Esophagus mucosa (tissue), 1 donor: ENCODE measurements around the gene PAX7. TPM values are rescaled to one million over a fixed set of nuclear protein-coding genes. Genes with fewer than 3 reads are reported as not detected.

Experiments
- ATAC-seq: fragments of 200-7000 bp; cut with Tn5 transposase; one replicate; pipeline ENCODE4 v1.9.1; 2020
- total RNA-seq: library from RNA; stranded (reverse); gene quantifications from one replicate; pipeline ENCODE4 v1.2.4, GENCODE V29; 2023
- donor health status: DM: yes; HTN: yes; CAD: no.

The PAX7 gene
- total RNA-seq, 1 donor from 2014 or later: not detected

DNA sequence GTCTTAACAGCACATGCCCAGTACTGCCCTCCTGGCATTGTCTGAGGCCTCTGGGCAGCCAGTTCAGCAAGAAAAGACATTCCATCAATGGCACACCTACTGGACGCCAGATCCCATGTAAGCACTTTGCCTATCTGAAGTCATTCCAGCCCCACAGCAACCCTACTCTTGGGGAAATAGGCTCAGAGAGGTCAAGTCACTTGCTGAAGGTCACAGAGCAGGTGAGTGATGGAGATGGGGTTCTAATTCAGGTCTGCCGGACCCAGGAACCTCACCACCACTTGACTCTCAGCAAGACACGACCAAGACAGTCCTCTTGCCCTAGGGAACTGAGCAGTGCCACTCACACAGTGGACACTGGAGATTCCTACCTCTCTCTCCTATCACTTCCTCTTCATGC, 79.4 kb downstream of the PAX7 start:
- ATAC-seq: no peak

DNA sequence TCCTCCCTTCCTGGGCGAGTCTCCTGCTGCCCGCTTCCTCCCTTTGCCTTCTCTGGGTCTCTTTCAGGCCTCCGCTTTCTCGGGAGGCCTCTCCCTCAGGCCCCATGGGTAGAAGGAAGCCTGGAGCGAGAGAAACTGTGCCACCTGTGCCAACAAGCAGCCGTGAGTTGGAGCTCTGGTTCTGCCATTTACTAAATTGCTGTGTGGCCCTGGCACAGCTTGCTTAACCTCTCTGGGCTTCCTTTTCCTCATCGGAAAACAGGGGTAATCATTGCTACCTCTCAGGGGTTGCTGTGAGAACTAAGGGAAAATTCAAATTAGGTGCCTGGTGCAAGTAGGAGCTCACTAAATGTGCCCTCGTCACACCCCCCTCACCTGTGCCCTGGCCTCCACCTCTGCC, 80.4 kb downstream of the PAX7 start:
- ATAC-seq: no peak

DNA sequence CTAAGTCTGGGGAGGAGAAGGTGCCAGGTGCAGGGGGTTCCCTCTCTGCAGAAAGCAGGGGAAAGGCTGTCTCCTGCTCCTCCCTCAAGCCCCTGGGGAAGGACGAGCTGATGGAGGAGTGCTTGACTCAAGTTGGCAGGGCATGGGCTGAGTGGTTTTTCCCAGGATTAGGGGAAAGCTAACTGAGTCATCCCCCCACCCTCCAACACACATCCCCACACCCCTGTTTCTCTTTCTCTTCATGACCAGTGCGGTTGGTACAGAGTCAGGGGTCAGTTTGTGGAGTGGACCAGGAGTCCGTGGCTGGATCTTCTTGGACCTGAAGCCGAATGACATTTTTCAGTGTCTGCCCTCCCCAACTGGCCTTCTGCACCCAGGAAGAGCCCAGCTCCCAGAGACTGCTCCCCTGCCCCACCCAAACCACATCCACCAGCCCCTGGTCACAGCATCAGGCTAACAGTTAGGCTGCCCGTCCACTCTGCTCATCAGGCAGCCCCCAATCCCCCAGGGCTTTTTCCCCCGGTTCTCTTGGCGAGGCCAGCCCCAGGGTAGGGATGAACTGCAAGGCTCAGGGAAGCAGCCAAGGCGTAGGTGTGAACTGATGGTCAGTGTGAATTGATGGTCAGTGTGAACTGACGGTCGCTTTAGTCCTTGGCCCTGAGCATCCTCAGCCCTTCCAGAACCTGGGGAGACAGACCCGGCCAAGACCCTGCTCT, 81.0 kb downstream of the PAX7 start:
- ATAC-seq: no peak

DNA sequence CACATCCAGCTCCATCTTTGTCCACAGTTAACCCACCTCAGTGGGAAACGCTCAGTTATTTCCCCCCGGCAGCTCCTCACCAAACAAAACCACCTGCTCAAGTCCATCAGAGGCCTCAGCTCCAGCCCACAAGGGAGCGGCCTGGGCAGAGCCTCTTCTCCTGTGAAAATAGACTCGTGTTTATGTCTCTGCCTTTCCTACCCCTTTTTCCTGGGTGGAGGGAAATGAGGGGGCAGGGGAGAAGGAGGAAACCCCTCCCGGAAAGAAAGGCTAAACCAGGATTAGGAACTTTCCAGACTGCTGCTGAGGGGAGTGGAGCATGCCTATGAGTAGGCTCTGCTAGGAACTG, 81.6 kb downstream of the PAX7 start:
- ATAC-seq: no peak

DNA sequence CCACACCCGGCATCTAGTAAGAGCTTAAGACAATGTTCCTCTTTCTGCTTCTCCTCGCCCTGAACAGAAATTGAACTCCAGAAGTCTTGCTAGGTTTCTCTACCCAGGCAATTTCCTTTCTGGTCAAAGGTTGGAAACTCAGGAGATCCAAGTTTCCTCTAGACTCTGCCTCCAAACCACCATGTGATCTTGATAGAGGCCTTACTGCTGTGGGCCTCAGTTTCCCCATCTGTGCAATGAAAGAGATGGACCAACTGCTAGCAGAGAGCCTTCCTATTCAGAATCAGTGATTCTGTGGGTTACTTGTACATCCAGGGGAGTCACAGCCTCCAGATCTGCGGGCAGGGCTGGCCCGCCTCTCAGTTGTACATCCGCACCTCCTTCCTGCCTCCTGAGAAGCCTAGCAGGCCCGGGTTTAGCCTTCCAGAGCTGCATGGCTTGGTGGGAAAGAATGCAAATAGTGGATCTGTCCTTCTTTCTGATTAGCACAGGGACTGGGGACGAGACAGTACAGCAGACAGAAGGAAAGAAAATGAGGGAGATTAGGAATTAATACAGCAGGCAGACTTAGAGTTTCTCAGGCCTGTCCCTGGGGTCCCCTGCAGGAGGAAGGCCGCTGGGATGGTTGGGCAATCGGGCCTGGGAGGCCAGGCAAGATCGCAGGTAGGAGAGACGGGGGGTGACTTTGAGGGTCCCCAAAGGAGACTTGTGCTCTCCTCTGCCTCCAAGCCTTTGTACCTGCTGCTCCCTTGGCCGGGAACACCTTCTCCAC, 83.9 kb downstream of the PAX7 start:
- ATAC-seq: no peak

DNA sequence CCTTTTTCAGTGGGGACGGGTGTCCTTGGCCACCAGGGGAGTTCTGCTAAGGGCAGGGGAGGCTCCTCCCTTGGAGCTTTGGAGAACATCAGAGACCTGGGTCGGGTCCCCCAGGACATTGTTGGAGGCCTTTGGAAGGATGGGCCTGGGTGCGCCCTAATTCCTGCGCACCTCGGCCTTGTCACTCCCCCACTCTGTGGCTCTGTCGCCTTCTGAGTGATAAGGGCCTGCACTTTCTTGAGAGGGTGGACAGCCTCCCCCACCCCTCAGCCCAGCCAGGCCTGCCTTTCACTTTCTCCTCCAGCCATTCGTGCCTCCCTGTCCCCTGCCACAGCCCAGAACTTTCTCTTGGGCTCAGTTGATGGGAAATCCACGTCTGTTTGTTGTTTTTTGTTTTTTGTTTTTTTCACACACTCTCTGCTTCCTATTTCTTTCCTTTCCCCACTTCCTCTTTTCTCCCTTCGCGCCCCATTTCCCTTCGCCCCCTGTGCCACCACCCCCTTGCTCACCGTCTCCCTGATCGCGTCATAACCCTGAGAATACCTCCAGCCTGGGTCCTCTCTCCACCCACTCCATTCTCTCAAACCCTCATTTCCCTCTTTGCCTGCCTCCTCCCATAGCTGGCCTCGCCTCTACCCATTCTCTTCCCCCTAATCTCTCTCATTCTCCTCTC, 85.6 kb downstream of the PAX7 start:
- no peak for ATAC-seq

DNA sequence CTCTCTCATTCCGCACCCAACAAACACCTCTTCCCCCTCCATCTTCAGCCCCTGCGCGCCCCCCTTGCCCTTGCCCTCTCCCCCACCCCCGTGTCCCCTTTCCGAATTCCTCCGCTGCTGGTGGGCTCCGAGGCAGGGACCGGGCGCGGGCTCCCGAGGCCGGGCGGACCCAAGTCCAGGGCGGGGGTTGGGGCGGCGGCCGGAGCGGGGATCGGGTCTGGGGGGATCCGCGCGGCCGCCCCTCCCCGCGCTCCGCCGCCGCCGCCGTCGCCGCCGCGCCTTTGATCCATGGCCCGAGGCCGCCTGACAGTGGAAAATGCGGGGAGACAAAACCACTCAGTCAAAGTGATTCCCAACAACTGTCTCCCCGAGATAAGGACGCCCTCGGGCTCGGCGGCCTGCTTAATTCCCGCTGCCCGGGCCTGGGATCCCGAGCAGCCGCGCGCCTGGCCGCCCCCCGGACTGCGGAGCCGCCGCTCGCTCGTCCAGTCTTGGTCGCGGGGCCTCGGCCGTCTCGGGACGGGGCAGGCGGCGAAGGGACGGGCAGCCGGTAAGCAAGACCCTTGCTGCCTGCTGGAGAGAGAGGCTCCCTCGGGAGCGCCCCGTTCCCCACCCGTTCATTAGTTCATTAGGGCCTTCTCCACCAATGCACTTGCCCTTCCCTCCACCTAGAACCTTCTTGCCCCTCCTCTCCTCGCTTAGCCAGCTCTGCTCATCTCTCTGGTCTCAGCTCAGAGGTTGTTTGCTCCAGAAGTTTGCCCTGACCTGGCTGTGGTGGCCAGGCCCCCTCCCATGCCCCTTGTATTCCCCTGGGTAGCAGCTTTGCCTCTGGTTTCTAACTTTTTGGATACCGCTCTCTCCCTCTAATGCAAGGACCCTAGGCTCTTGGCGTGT, 86.4 kb downstream of the PAX7 start:
- no peak for ATAC-seq

DNA sequence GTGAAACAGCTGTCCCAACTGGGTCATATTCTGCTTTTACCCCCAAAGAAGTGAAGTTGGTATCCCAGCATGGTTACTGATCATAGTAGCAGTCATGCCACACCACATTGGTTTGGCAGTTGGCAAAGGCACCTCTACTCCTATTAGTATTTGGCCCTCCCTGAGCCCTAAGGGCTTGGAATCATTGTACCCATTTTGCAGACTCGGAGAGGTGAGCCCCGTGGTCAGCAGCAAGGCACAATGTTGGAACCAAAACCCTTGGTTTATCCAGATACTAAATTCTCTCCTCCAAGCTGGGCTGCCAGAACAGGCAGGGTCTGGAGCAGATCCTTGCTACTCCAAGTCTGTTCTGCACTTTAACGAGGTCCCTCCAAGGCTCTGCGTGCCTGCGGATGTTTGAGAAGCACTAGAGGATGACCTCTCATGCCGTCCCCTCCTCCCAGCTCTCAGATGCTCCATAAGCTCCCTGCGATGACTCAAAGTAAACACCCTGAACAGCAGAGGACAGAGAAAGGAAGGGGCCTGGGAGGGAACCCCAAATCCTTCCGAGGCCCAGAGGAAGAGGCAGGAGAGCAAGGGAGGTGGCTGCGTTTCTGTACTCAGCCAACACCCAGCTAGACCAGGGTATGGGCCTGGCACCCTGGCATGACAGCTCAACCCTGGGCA, 89.3 kb downstream of the PAX7 start:
- ATAC-seq: no peak

DNA sequence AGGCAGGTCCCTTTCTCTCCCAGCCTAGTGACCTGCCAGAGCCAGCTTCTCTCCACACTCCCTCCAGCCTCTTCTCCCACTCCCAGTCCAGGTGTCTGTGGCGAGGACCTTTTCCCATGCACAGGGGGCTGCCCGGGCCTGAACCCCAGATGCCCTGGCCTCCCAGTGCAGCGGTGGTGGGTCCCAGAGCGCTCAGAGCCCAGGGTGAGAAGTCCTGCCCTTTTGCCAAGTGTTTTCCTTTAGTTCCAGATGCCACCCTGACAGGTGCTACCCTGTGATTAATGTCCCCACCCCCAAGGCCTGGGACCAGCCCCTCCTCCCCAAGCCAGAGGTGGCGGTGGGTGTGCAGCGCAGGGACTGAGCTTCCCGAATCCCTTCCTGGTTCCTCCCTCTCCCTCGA, 90.4 kb downstream of the PAX7 start:
- ATAC-seq: no peak

DNA sequence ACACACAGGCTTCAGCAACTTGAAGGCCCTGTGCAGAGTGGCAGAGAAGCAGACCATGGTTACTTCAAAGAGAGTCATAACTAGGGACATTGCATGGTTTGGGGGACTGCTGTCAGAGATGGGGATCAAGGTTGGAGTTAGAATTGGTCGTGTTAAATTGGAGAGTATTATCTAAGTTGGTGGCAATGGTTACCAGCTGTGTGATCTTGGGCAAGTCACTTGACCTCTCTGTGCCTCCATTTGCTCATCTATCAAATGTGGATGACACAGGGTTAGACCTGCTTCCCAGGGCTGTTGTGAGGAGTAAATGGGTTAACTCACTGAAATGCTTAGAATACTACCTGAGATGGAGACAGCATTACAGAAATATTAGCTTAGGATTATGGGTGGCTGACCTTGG, 91.1 kb downstream of the PAX7 start:
- ATAC-seq: no peak

DNA sequence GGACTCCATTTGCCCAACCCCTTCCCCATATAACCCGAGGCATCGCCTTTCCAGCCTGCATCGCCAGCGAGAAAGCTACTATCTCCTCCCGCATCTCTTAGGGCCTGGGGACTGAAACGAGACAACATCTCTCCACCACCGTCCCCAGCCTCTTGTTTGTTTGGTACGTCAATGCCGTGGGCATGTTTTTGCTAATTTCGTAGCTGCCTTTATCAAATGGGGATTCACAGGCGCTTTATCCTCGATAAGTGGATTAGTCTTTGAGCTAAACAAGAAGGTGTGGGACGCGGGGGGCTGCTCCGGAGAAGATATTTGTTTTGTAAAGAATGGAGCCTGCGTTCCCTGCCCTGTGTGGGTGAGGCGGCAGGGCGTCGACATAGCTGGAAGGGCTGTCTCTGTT, 91.6 kb downstream of the PAX7 start:
- ATAC-seq: no peak

DNA sequence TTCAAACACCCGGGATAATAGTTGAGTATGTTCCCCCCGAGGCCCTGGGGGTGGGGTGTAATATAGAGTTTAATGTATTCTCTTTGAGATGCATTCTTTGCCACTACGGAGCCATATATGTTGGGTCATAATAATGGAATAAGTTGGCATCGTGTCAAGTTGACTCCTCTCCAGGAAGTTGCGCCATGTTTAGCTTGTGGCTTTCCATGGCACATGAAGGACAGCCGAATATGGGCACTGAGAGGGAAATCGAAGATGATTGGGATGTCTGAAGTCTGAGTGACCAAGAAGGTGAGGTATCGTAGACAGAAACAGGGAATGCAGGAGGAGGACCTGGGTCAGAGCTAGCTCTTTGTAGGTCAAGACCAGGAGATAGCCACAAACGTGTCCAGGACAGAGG, 92.6 kb downstream of the PAX7 start:
- ATAC-seq: no peak

DNA sequence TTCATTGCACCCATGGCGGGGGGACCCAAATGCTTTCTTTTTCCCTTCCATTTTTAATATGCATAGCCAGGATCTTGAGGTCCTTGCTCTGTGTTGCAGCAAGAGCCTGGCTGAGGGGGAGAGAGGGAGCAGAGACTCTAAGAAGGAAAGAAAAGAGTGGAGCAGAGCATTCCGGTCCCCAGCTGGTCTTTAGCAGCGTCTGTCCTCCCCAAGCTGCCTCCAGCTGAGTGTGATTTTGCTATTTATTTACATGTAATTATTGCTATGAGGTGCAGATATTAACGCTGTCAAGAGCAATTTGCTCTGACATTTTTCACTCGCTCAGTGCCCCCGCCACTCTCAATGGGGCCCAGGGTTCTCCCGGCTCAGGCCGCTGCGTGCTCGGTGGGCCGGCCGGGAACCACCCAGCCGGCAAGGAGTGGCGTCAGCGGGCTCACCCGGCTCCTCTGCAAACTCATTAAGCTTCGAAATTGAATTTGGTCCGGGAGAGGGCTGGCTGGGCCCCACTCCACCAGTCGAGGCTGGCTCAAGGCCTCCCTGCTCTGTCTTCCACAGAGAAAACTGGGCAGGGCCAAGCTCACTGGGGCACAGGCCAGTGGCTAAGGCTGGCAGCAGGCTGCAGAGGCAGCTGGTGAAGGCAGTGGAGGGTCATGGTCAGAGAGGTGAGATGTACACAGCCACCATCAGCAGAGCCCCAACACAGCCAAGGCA, 93.2 kb downstream of the PAX7 start:
- ATAC-seq: no peak

DNA sequence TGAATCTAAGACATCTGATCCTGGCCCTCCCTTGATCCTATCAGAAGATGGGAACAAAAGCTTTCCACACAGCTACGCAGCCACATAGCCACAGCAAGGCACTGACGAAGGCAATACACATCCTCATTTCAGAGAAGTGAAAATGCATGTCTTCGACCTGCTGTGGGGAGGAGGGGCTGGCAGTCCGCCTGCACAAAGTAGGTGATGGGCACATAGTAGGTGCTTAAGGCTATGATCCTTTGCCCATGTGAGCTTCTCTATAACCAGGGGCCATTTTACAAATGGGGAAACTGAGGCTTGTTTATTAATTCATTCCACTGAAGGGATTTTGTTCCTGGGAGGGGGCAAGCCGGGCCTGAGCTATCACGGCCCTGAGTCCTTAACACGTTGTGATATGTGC, 94.2 kb downstream of the PAX7 start:
- no peak for ATAC-seq

DNA sequence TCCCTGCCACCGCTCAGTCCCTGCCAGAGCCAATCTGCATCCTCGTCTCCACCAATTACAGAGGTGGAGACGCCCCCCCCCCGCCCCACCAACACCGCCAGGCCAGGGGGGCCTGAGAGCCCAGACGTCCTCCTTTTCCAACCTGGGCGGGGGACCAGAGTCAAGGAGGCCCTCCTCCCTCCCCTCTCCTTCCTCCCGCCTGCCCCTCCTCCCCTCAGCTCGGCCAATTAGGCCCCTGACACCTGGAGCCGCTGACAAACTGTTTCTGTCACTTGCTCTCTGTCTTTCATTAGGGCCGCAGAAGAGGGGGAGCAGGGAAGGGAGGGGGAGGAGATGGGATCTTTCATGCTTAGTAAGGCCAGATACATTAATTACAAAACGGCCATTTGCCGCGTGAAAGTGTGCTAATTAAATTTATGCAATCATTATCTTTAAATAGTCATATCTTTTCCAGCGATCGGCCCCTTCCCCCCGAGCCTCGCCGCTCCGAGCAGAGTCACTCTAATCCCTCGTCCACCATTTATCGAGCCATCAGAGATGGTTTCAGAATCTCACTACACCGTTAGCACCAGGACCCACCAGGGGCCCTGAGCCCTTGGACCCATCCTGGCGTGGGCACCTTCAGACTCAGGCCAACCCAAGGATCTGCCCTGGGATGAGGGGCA, 94.7 kb downstream of the PAX7 start:
- ATAC-seq: no peak

DNA sequence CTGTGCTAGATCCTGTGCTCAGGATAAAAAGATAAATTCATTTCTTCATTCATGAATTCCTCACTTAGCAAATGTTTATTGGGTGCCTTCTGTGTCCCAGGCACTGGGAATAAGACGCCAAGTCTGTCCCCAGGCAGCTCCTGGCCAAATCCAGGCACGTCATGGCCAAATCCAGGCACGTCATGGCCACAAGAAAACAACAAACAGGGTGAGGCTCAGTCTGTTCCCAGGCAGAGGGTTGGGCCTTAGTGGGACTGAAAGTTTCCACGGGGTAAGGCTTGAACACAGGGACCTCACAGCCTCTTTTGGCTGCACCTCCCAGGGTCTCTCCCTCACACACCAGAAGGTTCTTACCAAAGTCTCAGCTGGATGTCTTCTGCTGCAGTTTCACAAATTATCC, 95.7 kb downstream of the PAX7 start:
- peak; percentile 60 for ATAC-seq

DNA sequence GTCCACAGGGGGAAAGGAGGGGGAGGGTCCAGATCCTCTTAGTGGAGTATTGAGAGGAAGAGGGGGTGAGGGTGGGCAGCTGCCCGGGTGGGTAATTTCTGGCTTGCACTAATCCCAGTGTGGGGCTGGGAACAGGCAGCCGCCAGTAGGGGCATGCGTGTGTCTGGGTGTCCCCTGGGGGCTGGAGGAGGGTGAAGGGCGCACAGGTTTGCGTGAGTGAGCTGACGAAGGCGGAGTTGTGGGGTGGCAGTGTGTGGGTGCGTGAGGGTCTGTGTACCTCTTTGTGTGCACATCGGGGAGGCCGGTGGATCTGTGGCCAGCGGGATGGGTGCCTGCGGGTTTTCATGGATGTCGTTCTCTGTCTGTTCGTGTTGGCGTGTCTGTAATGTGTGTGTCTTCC, 97.3 kb downstream of the PAX7 start:
- no peak for ATAC-seq

DNA sequence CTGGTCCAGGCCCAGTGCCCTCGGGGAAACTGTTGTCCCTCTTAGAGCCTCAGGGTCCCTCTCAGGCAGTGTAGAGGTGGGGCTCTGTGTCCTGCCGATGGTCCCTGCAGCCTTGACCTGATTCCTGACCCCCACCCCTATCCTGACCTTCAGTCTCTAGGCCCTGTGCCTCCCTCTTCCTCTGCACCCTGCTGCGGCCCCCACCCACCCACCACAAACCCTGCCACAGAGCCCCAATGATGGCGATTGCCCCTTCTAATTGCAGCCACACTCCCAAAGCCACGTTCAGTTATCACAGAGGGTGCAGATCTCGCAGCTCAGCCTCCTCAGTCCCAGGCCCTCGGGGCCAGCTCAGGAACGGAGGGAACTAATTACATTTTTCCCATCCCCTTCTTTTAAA, 99.7 kb downstream of the PAX7 start:
- no peak for ATAC-seq

DNA sequence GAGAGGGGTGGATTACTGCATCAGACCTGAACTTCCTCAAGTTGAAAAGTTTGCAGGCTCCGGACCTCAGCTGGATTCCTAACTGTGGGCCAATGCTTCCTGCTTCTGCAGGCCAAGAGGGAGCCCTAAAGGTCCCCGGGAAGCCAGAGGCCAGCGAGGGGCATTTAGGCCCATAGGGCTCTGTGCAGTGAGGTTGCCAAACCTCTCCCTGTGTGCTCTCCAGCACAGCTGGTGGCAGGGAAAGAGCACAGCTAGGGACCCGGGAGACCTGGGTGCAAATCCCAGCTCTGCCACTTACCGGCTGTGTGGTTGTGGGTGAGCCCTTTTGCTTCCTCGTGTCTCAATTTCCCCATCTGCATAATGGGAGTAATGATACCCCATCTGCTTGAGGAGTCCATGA, 100.5 kb downstream of the PAX7 start:
- ATAC-seq: no peak

DNA sequence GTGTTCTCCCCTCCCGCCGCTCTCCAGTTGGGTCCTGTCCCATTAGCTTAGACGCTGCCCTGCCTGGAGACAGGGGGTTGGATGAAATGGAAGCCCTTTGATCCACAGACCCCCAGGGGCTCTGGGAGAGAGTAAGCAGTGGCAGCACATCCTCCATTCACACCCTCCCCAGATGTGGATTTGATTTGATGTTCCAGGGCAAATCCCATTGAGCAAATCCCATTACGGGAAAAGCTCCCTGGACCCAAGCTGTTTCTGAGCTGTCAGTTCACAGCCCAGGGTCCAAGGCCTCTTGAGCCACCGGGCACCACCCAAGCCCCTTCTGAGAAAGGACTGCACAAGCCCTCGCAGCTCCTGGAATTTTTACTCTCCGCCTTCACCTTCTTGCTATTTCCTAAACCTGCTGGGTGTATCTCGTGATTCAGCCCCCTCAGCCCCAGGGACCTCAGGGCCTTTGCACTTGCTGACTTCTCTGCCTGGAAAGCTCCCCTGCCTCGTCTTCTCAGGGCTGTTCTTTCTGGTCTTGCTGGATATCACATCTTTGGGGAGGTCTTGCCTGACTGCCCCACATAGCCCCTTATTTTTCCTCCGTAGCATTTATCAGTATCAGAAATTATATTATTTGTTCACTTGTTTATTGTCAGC, 101.1 kb downstream of the PAX7 start:
- no peak for ATAC-seq

DNA sequence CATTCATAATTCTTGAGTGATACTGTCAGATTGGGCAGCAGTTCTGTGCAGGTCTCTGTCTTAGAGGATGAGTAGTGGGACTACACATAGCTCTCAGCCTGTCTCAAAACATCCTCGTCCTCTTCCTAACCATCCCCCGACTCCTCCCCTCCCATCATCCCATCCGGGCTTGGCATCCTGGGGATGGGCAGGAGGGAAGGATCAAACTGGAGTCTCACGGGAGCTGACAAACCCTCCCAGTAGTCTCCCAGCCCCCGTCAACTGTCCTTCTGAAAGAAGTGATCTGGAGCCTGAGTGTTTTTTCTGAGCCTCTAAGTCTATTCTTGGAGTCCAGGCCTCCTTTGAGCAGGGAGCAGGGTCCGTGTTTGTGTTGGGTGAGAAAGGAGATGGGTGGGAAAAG, 102.0 kb downstream of the PAX7 start:
- no peak for ATAC-seq
